ENCODE data around the gene PCDHGB3.
"Not testable (repeated sequence)": the region's sequence is repeated elsewhere in the genome, so short reads cannot be mapped to it uniquely, and the experiment has no call there.

Gene PCDHGB3

DNA sequence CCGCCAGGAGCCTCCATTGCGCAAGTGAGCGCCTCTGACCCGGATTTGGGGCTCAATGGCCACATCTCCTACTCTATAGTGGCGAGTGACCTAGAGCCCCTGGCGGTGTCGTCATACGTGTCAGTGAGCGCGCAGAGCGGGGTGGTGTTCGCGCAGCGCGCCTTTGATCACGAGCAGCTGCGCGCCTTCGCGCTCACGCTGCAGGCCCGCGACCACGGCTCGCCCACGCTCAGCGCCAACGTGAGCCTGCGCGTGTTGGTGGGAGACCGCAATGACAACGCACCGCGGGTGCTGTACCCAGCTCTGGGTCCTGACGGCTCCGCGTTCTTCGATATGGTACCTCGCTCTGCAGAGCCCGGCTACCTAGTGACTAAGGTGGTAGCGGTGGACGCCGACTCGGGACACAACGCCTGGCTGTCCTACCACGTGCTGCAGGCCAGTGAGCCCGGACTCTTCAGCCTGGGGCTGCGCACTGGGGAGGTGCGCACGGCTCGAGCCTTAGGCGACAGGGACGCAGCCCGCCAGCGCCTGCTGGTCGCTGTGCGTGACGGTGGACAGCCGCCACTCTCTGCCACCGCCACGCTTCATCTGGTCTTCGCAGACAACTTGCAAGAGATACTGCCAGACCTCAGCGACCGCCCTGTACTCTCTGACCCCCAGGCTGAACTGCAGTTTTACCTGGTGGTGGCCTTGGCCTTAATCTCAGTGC is 39.7 kb downstream of the PCDHGB3 start:
- DNase-seq (ENCODE audit: insufficient read length) (no peak), FAIRE-seq (no peak)
- TF ChIP-seq TAF1 (IDR thresholded peaks at IDR 0.05; ENCODE audit: borderline replicate concordance, low read depth, low read length) (no peak), POLR2AphosphoS5 (IDR thresholded peaks at IDR 0.05; ENCODE audit: low read depth, low read length) (no peak), POLR2A (IDR thresholded peaks at IDR 0.05; ENCODE audit: low read depth, low read length) (no peak)

DNA sequence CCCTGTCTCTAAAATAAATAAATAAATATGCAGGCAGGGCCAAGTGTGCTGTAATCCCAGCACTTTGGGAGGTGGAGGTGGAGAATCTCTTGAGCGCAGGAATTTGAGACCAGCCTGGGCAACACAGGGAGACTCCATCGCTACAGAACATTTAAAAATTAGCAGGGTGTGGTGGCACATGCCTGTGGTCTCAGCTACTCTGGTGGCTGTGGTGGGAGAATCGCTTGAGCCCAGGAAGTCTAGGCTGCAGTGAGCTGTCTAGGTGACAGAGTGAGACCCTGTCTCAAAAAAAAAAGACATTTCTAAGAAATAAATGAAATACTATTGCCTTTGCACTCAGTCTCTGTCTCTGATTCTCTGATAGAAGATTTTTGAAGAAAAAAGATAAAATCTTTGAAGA is 41.5 kb downstream of the PCDHGB3 start:
- no peak for FAIRE-seq

DNA sequence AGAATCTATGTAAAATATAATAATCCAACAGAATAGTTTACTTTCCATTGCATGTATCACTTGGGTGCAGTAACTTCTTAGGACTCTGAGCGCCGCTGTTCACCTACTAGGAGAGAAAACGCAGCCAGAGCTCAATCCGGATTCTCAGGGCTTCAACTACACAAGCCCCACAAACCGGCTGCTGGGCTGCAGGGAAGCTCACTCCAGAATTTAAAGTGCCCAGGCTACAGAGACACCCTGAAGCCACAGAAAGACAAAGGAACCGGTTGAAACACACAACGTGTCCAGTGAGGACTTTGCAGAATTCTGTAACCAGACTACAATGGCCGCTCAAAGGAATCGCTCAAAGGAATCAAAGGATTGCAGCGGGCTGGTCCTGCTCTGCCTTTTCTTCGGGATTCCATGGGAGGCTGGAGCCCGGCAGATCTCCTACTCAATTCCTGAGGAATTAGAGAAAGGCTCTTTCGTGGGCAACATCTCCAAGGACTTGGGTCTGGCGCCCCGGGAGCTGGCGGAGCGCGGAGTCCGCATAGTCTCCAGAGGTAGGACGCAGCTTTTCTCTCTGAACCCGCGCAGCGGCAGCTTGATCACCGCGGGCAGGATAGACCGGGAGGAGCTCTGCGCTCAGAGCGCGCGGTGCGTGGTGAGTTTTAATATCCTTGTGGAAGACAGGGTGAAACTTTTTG is 43.0 kb downstream of the PCDHGB3 start, which contains the start of gene PCDHGA10:
Gene PCDHGA10 (plus strand): TSS at position 134 of the 686 bp plus-strand sequence. CDS start 189 bp downstream, at position 323.
- no peak for TF ChIP-seq POLR2AphosphoS5 (IDR thresholded peaks at IDR 0.05; ENCODE audit: low read depth, low read length)
- no peak for TF ChIP-seq POLR2A (IDR thresholded peaks at IDR 0.05; ENCODE audit: low read depth, low read length)
- TF ChIP-seq TAF1 (IDR thresholded peaks at IDR 0.05; ENCODE audit: borderline replicate concordance, low read depth, low read length) = no peak
- peak; percentile 17 for FAIRE-seq

More for the DNA sequence above, 41.5 kb downstream of the PCDHGB3 start:
- TF ChIP-seq TAF1 (IDR thresholded peaks at IDR 0.05; ENCODE audit: borderline replicate concordance, low read depth, low read length) (no peak), POLR2A (IDR thresholded peaks at IDR 0.05; ENCODE audit: low read depth, low read length) (no peak), POLR2AphosphoS5 (IDR thresholded peaks at IDR 0.05; ENCODE audit: low read depth, low read length) (no peak)
- DNase-seq (ENCODE audit: insufficient read length) = no peak

DNA sequence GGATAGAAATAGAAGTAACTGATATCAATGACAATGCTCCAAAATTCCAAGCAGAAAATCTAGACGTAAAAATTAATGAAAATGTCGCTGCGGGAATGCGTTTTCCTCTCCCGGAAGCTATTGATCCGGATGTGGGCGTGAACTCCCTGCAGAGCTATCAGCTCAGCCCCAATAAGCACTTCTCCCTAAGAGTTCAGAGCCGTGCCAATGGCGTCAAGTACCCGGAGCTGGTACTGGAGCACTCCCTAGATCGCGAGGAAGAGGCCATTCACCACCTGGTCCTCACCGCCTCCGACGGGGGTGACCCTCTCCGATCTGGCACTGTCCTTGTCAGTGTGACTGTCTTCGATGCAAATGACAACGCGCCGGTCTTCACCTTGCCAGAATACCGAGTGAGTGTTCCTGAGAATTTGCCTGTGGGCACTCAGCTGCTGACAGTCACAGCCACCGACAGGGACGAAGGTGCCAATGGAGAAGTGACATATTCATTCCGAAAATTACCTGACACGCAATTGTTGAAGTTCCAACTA is 43.6 kb downstream of the PCDHGB3 start:
- DNase-seq (ENCODE audit: insufficient read length) (no peak), FAIRE-seq (no peak)
- TF ChIP-seq POLR2A (IDR thresholded peaks at IDR 0.05; ENCODE audit: low read depth, low read length) = no peak
- no peak for TF ChIP-seq TAF1 (IDR thresholded peaks at IDR 0.05; ENCODE audit: borderline replicate concordance, low read depth, low read length)
- no peak for TF ChIP-seq POLR2AphosphoS5 (IDR thresholded peaks at IDR 0.05; ENCODE audit: low read depth, low read length)

More for the DNA sequence above, 43.0 kb downstream of the PCDHGB3 start, which contains the start of gene PCDHGA10:
- DNase-seq (ENCODE audit: insufficient read length) = peak; percentile 47

DNA sequence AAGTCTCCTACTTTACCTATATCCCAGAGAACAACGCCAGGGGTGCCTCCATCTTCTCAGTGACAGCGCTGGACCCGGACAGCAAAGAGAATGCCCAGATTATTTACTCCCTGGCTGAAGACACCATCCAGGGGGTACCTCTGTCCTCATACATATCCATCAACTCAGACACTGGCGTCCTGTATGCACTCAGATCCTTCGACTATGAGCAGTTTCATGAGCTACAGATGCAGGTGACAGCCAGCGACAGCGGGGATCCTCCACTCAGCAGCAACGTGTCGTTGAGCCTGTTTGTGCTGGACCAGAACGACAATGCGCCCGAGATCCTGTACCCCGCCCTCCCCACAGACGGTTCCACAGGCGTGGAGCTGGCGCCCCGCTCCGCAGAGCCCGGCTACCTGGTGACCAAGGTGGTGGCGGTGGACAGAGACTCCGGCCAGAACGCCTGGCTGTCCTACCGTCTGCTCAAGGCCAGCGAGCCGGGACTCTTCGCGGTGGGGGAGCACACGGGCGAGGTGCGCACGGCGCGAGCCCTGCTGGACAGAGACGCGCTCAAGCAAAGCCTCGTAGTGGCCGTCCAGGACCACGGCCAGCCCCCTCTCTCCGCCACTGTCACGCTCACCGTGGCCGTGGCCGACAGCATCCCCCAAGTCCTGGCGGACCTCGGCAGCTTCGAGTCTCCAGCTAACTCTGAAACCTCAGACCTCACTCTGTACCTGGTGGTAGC is 44.7 kb downstream of the PCDHGB3 start:
- DNase-seq (ENCODE audit: insufficient read length); FAIRE-seq: not testable (repeated sequence)

DNA sequence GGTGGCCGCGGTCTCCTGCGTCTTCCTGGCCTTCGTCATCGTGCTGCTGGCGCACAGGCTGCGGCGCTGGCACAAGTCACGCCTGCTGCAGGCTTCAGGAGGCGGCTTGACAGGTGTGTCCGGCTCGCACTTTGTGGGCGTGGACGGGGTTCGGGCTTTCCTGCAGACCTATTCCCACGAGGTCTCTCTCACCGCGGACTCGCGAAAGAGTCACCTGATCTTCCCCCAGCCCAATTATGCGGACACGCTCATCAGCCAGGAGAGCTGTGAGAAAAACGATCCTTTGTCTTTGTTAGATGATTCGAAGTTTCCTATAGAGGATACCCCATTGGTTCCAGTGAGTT is 45.2 kb downstream of the PCDHGB3 start:
- FAIRE-seq; DNase-seq (ENCODE audit: insufficient read length): not testable (repeated sequence)

DNA sequence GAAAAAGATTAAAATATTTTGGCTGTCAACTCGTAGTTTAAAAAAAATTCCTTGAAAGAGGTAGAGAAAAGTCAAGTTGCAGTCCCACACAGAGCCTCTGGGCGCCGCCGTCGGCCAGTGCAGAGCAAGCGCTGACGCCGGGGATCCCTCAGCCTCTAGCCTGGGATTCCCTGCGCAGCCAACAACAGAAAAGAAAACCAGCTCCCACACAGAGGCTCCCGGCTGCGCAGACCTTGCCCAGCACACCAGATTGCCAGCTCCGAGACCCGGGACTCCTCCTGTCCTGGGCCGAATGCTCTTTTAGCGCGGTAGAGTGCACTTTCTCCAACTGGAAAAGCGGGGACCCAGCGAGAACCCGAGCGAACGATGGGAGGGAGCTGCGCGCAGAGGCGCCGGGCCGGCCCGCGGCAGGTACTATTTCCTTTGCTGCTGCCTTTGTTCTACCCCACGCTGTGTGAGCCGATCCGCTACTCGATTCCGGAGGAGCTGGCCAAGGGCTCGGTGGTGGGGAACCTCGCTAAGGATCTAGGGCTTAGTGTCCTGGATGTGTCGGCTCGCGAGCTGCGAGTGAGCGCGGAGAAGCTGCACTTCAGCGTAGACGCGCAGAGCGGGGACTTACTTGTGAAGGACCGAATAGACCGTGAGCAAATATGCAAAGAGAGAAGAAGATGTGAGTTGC is 47.6 kb downstream of the PCDHGB3 start, which contains the start of gene PCDHGB7:
Gene PCDHGB7 (plus strand): TSS at position 184 of the 679 bp plus-strand sequence. CDS start 183 bp downstream, at position 367.
- FAIRE-seq (peak; percentile 79), DNase-seq (ENCODE audit: insufficient read length) (peak; percentile 54)

DNA sequence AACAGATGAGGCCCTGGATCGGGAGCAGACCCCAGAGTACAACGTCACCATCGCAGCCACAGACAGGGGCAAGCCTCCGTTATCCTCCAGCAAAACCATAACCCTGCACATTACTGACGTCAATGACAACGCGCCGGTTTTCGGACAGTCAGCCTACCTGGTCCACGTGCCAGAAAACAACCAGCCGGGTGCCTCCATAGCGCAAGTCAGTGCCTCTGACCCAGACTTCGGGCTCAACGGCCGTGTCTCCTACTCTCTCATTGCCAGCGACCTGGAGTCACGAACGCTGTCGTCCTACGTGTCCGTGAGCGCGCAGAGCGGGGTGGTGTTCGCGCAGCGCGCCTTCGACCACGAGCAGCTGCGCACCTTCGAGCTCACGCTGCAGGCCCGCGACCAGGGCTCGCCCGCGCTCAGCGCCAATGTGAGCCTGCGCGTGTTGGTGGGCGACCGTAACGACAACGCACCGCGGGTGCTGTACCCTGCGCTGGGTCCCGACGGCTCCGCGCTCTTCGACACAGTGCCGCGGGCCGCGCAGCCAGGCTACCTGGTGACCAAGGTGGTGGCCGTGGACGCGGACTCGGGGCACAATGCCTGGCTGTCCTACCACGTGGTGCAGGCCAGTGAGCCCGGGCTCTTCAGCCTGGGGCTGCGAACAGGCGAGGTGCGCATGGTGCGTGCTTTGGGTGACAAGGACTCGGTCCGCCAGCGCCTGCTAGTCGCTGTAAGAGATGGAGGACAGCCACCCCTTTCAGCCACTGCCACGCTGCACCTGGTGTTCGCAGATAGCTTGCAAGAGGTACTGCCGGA is 49.2 kb downstream of the PCDHGB3 start:
- DNase-seq (ENCODE audit: insufficient read length) = no peak
- FAIRE-seq = no peak
- TF ChIP-seq POLR2AphosphoS5 (IDR thresholded peaks at IDR 0.05; ENCODE audit: low read depth, low read length) (no peak), TAF1 (IDR thresholded peaks at IDR 0.05; ENCODE audit: borderline replicate concordance, low read depth, low read length) (no peak), POLR2A (IDR thresholded peaks at IDR 0.05; ENCODE audit: low read depth, low read length) (no peak)

DNA sequence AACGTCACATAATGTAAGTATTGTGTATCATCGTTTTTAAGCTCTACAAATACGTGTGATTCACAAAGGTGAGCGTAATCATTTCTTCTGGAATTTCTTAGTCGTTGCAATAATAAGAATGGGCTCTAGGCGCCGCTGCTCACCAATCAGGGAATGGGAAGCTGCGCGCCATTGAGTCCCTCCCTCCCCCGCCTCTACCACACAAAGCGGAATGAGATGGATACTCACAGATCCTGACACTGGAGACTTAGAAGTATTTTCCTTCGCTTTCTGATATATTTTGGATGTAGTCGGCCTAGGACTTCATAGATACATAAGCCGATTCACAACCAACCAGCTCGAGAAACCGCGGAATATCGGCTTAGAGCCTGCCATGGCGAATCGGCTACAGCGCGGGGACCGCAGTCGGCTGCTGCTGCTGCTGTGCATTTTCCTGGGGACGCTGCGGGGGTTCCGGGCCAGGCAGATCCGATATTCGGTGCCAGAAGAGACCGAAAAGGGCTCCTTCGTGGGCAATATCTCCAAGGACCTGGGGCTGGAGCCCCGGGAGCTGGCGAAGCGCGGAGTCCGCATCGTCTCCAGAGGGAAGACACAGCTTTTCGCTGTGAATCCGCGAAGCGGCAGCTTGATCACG is 50.9 kb downstream of the PCDHGB3 start, which contains the start of gene PCDHGA11:
Gene PCDHGA11 (plus strand): TSS at position 197 of the 634 bp plus-strand sequence. CDS start 177 bp downstream, at position 374.
- TF ChIP-seq TAF1 (IDR thresholded peaks at IDR 0.05; ENCODE audit: borderline replicate concordance, low read depth, low read length) (no peak), POLR2AphosphoS5 (IDR thresholded peaks at IDR 0.05; ENCODE audit: low read depth, low read length) (no peak), POLR2A (IDR thresholded peaks at IDR 0.05; ENCODE audit: low read depth, low read length) (no peak)
- DNase-seq (ENCODE audit: insufficient read length) (peak; percentile 44), FAIRE-seq (peak; percentile 76)

DNA sequence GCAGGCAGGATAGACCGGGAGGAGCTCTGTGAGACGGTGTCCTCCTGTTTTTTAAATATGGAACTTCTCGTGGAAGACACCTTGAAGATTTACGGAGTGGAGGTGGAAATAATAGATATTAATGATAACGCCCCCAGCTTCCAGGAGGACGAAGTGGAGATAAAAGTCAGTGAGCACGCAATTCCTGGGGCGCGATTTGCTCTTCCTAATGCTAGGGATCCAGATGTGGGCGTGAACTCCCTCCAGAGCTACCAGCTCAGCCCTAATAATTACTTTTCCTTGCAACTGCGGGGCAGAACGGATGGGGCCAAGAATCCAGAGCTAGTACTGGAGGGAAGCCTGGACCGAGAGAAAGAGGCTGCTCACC is 51.4 kb downstream of the PCDHGB3 start:
- no peak for FAIRE-seq

More for the DNA sequence above, 51.4 kb downstream of the PCDHGB3 start:
- no peak for DNase-seq (ENCODE audit: insufficient read length)
- TF ChIP-seq POLR2AphosphoS5 (IDR thresholded peaks at IDR 0.05; ENCODE audit: low read depth, low read length) (no peak), TAF1 (IDR thresholded peaks at IDR 0.05; ENCODE audit: borderline replicate concordance, low read depth, low read length) (no peak), POLR2A (IDR thresholded peaks at IDR 0.05; ENCODE audit: low read depth, low read length) (no peak)

Measured in GM12892 (cell line).